T-cell (primary cell): ENCODE data around the gene PRRC2A. TPM values are rescaled to one million over a fixed set of nuclear protein-coding genes. Genes with fewer than 3 reads are reported as not detected.

ENCODE experiments used
- ATAC-seq, 4 experiments: fragments of 200-7000 bp in 3 of 4; fragments of 150-1000 bp in 1 of 4; cut with Tn5 transposase; replicated peaks in 1 of 4; 1 replicate in 3 of 4; 2 replicates in 1 of 4; pipeline ENCODE4 v1.10.0; 2021; ENCODE audit warnings: moderate library complexity in 3 of 4, mild to moderate bottlenecking in 2 of 4, moderate number of reproducible peaks in 1 of 4
- CTCF ChIA-PET, 2 donors: fragments of 300-600 bp; sonication (Branson Sonifier 250); formaldehyde crosslinking; loops; one replicate each; lab custom pipeline; 2022; ENCODE audit warnings: antibody characterized with exemption in 2 of 2; lab: Charles Lee
- POLR2A ChIA-PET, 2 donors: fragments of 300-600 bp; sonication (Branson Sonifier 250); formaldehyde crosslinking; loops; one replicate each; lab custom pipeline; 2022; ENCODE audit warnings: antibody characterized with exemption in 2 of 2; lab: Charles Lee
- DNase-seq, 35 experiments: peaks; one replicate each; pipeline versions ENCODE4 v3.0.0 to v3.0.0-alpha.2; 2013 to 2023
- H3K27ac ChIP-seq: one replicate; pipeline ENCODE4 v1.5.1; 2013; ENCODE audit warnings: low read length
- H3K27me3 ChIP-seq, 2 experiments: replicated peaks in 1 of 2; 1 replicate in 1 of 2; 2 replicates in 1 of 2; pipeline versions ENCODE4 v1.6.1 to v1.7.0; 2013; ENCODE audit warnings: low read length in 1 of 2, mixed read lengths in 1 of 2; ENCODE audit not compliant: control insufficient read depth in 2 of 2, insufficient read depth in 2 of 2; ENCODE audit errors: extremely low read depth in 1 of 2
- H3K36me3 ChIP-seq, 2 donors: 1 replicate in 1 of 2; 2 replicates in 1 of 2; pipeline versions ENCODE4 v1.6.1 to v1.7.0; 2013; ENCODE audit warnings: low read length in 1 of 2; ENCODE audit not compliant: control insufficient read depth in 2 of 2, insufficient read depth in 1 of 2; ENCODE audit errors: extremely low read depth in 1 of 2
- H3K4me1 ChIP-seq, 2 experiments: 1 replicate in 1 of 2; 2 replicates in 1 of 2; pipeline versions ENCODE4 v1.6.1 to v1.7.0; 2013; ENCODE audit warnings: low read length in 2 of 2, mixed read lengths in 1 of 2; ENCODE audit not compliant: insufficient read depth in 2 of 2, control insufficient read depth in 1 of 2; ENCODE audit errors: extremely low read depth in 1 of 2
- H3K4me3 ChIP-seq, 2 donors: 1 replicate in 1 of 2; 2 replicates in 1 of 2; pipeline versions ENCODE4 v1.5.1 to v1.7.0; 2013; ENCODE audit warnings: mild to moderate bottlenecking in 2 of 2, low read length in 1 of 2, moderate library complexity in 1 of 2; ENCODE audit not compliant: control insufficient read depth in 1 of 2; ENCODE audit errors: extremely low read depth in 1 of 2
- H3K9me3 ChIP-seq: 2 replicates; pipeline ENCODE4 v1.7.0; 2013
- H3K27ac Mint-ChIP-seq, 2 donors: one replicate each; pipeline ENCODE4 v1.8.0; 2020 to 2021; ENCODE audit warnings: mild to moderate bottlenecking in 2 of 2, mixed read lengths in 2 of 2
- H3K27me3 Mint-ChIP-seq, 2 donors: one replicate each; pipeline ENCODE4 v1.8.0; 2021 to 2022; ENCODE audit warnings: mixed read lengths in 2 of 2
- H3K36me3 Mint-ChIP-seq: one replicate; pipeline ENCODE4 v1.8.0; 2021; ENCODE audit warnings: mixed read lengths
- H3K4me1 Mint-ChIP-seq, 3 donors: one replicate each; pipeline ENCODE4 v1.8.0; 2020 to 2022; ENCODE audit warnings: mixed read lengths in 3 of 3, mild to moderate bottlenecking in 1 of 3
- H3K4me3 Mint-ChIP-seq, 3 donors: one replicate each; pipeline ENCODE4 v1.8.0; 2020 to 2022; ENCODE audit warnings: mild to moderate bottlenecking in 3 of 3, mixed read lengths in 3 of 3, moderate library complexity in 3 of 3
- H3K9me3 Mint-ChIP-seq, 3 donors: one replicate each; pipeline ENCODE4 v1.8.0; 2020 to 2022; ENCODE audit warnings: mixed read lengths in 3 of 3
- WGBS: methylation state at CpG from one replicate; pipeline ENCODE4 v1.1.5; 2013; ENCODE audit warnings: missing lambda C conversion rate; ENCODE audit not compliant: insufficient coverage; 5-methylcytosine and 5-hydroxymethylcytosine counted together
- total RNA-seq, 35 experiments: library from RNA in 6 of 35; stranded (reverse) in 6 of 35; fragments of 120-200 nt in 1 of 35; gene quantifications; one replicate each; pipeline versions ENCODE4 v1.2.1 to v1.2.4 and lab custom pipeline; 2013 to 2026

Gene PRRC2A
- total RNA-seq, 5 donors from 2014 or later (not counting 1 experiment from before 2014, with no cell fraction given) = 222 to 246 (median 230) TPM

- POLR2A ChIA-PET = interaction anchor here (0.6 to 1.2 kb wide), 4 partner anchors 13 to 198 kb away, joined by 3 to 11 read pairs (median 4); partner anchors contain the start of genes BAG6 (in 1 of the 2) and NEU1 (in 1 of the 2)
- H3K4me3 ChIP-seq = peak within 1 kb of the TSS; percentile 86 to 90
- DNase-seq (peak; percentile 77 to 97 (median 89)), ATAC-seq (peak; percentile 34 to 48 (median 42))
- H3K4me1 ChIP-seq = peaks cover 19 to 67% of the 10 kb centered on the region in 2 experiments
- Mint-ChIP-seq H3K4me3 (peak within 1 kb of the TSS; percentile 94 to 97 (median 95)), H3K27me3 (no peaks in the 10 kb centered on the region), H3K27ac (peak within 1 kb of the TSS; percentile 98 to 99), H3K4me1 (peaks cover 62 to 73% (median 68%) of the 10 kb centered on the region in 3 donors), H3K36me3 (peaks cover 38% of the 10 kb centered on the region), H3K9me3 (no peaks in the 10 kb centered on the region)
- H3K27ac ChIP-seq = peak within 1 kb of the TSS; percentile 97
- peaks cover 18 to 47% of the 10 kb centered on the region in 2 donors for H3K36me3 ChIP-seq
- no peaks in the 10 kb centered on the region for H3K27me3 ChIP-seq
- no peaks in the 10 kb centered on the region for H3K9me3 ChIP-seq
- WGBS = under 1% methylated on average over 27 of the region's 39 CpGs
- CTCF ChIA-PET = interaction anchor here (0.5 to 1.1 kb wide), 7 partner anchors 11 to 198 kb away, joined by 3 to 10 read pairs (median 3); partner anchors contain the start of genes ABHD16A (in 1 of the 2), BAG6 (in 1 of the 2) and NEU1 (in 1 of the 2)
These were observed 44.4 kb downstream of the PRRC2A start, which contains the start of gene GPANK1 for GRCh38 chr6:31664790-31665500. TSS of gene GPANK1 (minus strand) at chr6:31664997. CDS start at chr6:31664478, 519 bp downstream.

GRCh38 chr6:31665501-31666336 is 45.2 kb downstream of the PRRC2A start, which contains the start of gene CSNK2B:
TSS of gene CSNK2B (plus strand) at chr6:31666080. CDS start at chr6:31666832, 752 bp downstream.
- under 1% methylated on average over 50 of the region's 63 CpGs for WGBS
- Histone ChIP-seq H3K27me3 (no peaks in the 10 kb centered on the region), H3K36me3 (peaks cover 18 to 55% of the 10 kb centered on the region in 2 donors), H3K4me3 (peak within 1 kb of the TSS; percentile 86 to 90), H3K4me1 (peaks cover 19 to 63% of the 10 kb centered on the region in 2 experiments), H3K9me3 (no peaks in the 10 kb centered on the region), H3K27ac (peak within 1 kb of the TSS; percentile 97)
- Mint-ChIP-seq H3K9me3 (no peaks in the 10 kb centered on the region), H3K4me3 (peak within 1 kb of the TSS; percentile 94 to 97 (median 95)), H3K27ac (peak within 1 kb of the TSS; percentile 98 to 99), H3K4me1 (peaks cover 57 to 69% (median 64%) of the 10 kb centered on the region in 3 donors), H3K36me3 (peaks cover 43% of the 10 kb centered on the region), H3K27me3 (no peaks in the 10 kb centered on the region)
- ATAC-seq (peak; percentile 87 to 93 (median 88)), DNase-seq (peak; percentile 94 to 99 (median 98))
- ChIA-PET POLR2A (interaction anchor here (0.6 to 1.2 kb wide), 4 partner anchors 14 to 197 kb away, joined by 4 to 11 read pairs (median 6); partner anchors contain the start of genes BAG6 (in 1 of the 2) and NEU1 (in 1 of the 2)), CTCF (interaction anchor here (0.5 to 1.2 kb wide), 7 partner anchors 13 to 220 kb away, joined by 3 to 10 read pairs (median 3); partner anchors contain the start of genes ABHD16A (in 1 of the 2), BAG6 (in 1 of the 2) and NEU1 (in 1 of the 2))

GRCh38 chr6:31666337-31666965 is 45.9 kb downstream of the PRRC2A start:
- Mint-ChIP-seq H3K4me3 (peak overlapping the region; percentile 94 to 97 (median 95)), H3K27me3 (no peaks in the 10 kb centered on the region), H3K4me1 (peaks cover 51 to 63% (median 58%) of the 10 kb centered on the region in 3 donors), H3K9me3 (no peaks in the 10 kb centered on the region), H3K27ac (peak overlapping the region; percentile 98 to 99), H3K36me3 (peaks cover 48% of the 10 kb centered on the region)
- Histone ChIP-seq H3K9me3 (no peaks in the 10 kb centered on the region), H3K27ac (peak overlapping the region; percentile 50), H3K27me3 (no peaks in the 10 kb centered on the region), H3K36me3 (peaks cover 18 to 62% of the 10 kb centered on the region in 2 donors), H3K4me3 (peak overlapping the region; percentile 86 to 90), H3K4me1 (peaks cover 19 to 56% of the 10 kb centered on the region in 2 experiments)
- CTCF ChIA-PET = interaction anchor here (0.7 to 1.2 kb wide), 2 partner anchors 13 to 164 kb away, joined by 3 read pairs; partner anchors contain the start of gene BAG6 (in 1 of the 2)
- POLR2A ChIA-PET = interaction anchor here (0.6 to 0.7 kb wide), 2 partner anchors 47 to 125 kb away, joined by 3 to 6 read pairs; no protein-coding TSS in a partner anchor
- WGBS = 1% methylated on average over 12 of the region's 15 CpGs
- ATAC-seq = no peak
- DNase-seq = no peak

- peaks cover 28 to 34% (median 33%) of the 10 kb centered on the region in 3 donors for H3K4me1 Mint-ChIP-seq
- DNase-seq = no peak
- peaks cover 43% of the 10 kb centered on the region for H3K36me3 Mint-ChIP-seq
- Histone ChIP-seq H3K4me3 (no peak within 1 kb of the TSS), H3K36me3 (peaks cover 28 to 67% of the 10 kb centered on the region in 2 donors), H3K4me1 (peaks cover 7 to 27% of the 10 kb centered on the region in 2 experiments), H3K27ac (no peak within 1 kb of the TSS), H3K9me3 (no peaks in the 10 kb centered on the region), H3K27me3 (no peaks in the 10 kb centered on the region)
- CTCF ChIA-PET = no interaction called here
- peak within 1 kb of the TSS in 1 of 3 donors; percentile 4 for H3K4me3 Mint-ChIP-seq
- no peaks in the 10 kb centered on the region for H3K9me3 Mint-ChIP-seq
- POLR2A ChIA-PET = no interaction called here
- no peak for ATAC-seq
- WGBS = 90% methylated on average over 3 of the region's 8 CpGs
- no peak within 1 kb of the TSS for H3K27ac Mint-ChIP-seq
- no peaks in the 10 kb centered on the region for H3K27me3 Mint-ChIP-seq
These were observed 49.2 kb downstream of the PRRC2A start, which contains the start of gene LY6G5B for GRCh38 chr6:31669676-31670075. TSS of gene LY6G5B (plus strand) at chr6:31669976. CDS start at chr6:31670951, 975 bp downstream.

GRCh38 chr6:31676322-31676903 is 55.9 kb downstream of the PRRC2A start:
- no peak overlapping the region for H3K4me3 Mint-ChIP-seq
- ChIA-PET CTCF (interaction anchor here in 1 of 2 donors (0.5 kb wide), 1 partner anchor 22 kb away, joined by 4 read pairs; no protein-coding TSS in a partner anchor), POLR2A (no interaction called here)
- no peaks in the 10 kb centered on the region for H3K9me3 ChIP-seq
- H3K9me3 Mint-ChIP-seq = no peaks in the 10 kb centered on the region
- no peaks in the 10 kb centered on the region for H3K27me3 ChIP-seq
- H3K4me1 ChIP-seq = peaks cover 0 to 15% of the 10 kb centered on the region in 2 experiments
- 80% methylated on average over 4 of the region's 4 CpGs for WGBS
- H3K36me3 Mint-ChIP-seq = peaks cover 14% of the 10 kb centered on the region
- DNase-seq (no peak), ATAC-seq (no peak)
- no peak overlapping the region for H3K27ac ChIP-seq
- no peak overlapping the region for H3K4me3 ChIP-seq
- H3K27ac Mint-ChIP-seq = peak overlapping the region in 1 of 2 donors; percentile 53
- peaks cover 12 to 21% of the 10 kb centered on the region in 2 donors for H3K36me3 ChIP-seq
- no peaks in the 10 kb centered on the region for H3K27me3 Mint-ChIP-seq
- peaks cover 14 to 18% (median 15%) of the 10 kb centered on the region in 3 donors for H3K4me1 Mint-ChIP-seq
